Measurements from ENCODE around the gene ADAM22.

DNA sequence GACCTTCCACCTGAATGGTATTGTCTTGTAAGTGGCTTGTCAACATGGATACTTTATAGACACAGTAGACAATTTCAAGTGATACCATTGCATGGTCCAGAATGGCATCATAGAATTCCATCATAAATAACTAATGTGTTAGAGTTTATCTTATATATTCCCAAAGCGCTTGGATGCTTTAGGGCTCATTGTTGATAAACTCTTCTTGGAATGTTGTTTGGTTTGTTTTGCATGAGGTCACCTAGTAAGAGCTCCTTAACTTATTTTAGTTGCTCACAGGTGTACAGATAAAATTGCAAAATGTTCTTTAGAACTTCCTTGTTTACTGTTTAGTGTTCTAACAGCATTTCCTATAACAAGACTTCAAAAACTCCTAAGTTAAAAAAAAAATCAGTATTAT lies 249.0 kb downstream of the ADAM22 start:
- TF ChIP-seq, protein P1, sequence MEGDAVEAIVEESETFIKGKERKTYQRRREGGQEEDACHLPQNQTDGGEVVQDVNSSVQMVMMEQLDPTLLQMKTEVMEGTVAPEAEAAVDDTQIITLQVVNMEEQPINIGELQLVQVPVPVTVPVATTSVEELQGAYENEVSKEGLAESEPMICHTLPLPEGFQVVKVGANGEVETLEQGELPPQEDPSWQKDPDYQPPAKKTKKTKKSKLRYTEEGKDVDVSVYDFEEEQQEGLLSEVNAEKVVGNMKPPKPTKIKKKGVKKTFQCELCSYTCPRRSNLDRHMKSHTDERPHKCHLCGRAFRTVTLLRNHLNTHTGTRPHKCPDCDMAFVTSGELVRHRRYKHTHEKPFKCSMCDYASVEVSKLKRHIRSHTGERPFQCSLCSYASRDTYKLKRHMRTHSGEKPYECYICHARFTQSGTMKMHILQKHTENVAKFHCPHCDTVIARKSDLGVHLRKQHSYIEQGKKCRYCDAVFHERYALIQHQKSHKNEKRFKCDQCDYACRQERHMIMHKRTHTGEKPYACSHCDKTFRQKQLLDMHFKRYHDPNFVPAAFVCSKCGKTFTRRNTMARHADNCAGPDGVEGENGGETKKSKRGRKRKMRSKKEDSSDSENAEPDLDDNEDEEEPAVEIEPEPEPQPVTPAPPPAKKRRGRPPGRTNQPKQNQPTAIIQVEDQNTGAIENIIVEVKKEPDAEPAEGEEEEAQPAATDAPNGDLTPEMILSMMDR (IDR thresholded peaks at IDR 0.05) = no peak
- TF ChIP-seq POLR2A (IDR thresholded peaks at IDR 0.05) = no peak
